HG03039 (cell line): ENCODE measurements around the gene OR8G1.
"Not testable (repeated sequence)": the region's sequence is repeated elsewhere in the genome, so short reads cannot be mapped to it uniquely, and the experiment has no call there.

Experiments
- ATAC-seq: cut with Tn5 transposase; IDR thresholded peaks from one replicate; pipeline ENCODE4 v1.9.1; 2021; ENCODE audit warnings: mild to moderate bottlenecking, moderate library complexity; ENCODE audit not compliant: unreplicated experiment

The OR8G1 gene, protein sequence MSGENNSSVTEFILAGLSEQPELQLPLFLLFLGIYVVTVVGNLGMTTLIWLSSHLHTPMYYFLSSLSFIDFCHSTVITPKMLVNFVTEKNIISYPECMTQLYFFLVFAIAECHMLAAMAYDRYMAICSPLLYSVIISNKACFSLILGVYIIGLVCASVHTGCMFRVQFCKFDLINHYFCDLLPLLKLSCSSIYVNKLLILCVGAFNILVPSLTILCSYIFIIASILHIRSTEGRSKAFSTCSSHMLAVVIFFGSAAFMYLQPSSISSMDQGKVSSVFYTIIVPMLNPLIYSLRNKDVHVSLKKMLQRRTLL

DNA sequence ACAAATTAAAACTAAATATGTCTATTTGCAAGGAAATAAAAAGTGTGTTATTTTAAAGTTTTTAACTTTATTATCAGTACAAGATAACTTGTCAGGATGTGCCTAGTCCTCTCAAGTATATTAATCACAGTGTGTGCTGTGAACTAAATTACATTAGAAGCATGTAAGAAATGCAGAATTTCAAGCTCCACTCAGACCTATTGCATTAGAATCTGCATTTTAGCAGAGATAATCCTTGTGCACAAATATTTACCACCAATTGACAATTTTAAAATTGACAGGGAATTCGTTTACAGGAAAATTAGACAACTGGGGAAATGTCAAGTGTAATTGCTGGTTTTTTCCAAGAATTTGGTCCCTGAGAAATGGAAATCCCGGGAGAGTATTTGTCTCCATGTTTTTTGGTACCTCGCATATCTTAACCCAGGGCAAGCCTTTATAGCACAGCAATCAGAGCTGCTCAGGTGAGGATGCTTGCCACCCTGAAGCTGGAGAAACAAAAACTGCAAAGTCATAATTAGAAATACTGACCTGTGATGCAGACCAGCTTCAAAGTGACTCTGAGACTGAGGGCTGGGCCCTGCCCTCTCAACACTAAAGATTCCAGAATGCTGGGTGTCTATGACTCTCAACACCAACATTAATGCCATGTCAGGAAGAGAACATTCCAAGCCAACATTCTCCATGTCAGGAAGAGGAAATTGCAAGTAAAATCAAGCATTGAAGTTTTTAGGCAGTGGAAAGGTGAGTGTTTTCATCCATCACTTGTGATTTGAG lies at the start of gene OR8G1:
Gene OR8G1 (plus strand): TSS at position 475 of the 777 bp plus-strand sequence. CDS start 8,581 bp downstream, outside the sequence.
- ATAC-seq, result no peak

GRCh38 chr11:124193221-124194010 lies 47.5 kb upstream of the OR8G1 start:
- no peak for ATAC-seq

GRCh38 chr11:124194293-124195188 lies 46.4 kb upstream of the OR8G1 start:
- no peak for ATAC-seq

GRCh38 chr11:124195189-124195734 lies 45.6 kb upstream of the OR8G1 start:
- ATAC-seq, result peak; percentile 82

DNA sequence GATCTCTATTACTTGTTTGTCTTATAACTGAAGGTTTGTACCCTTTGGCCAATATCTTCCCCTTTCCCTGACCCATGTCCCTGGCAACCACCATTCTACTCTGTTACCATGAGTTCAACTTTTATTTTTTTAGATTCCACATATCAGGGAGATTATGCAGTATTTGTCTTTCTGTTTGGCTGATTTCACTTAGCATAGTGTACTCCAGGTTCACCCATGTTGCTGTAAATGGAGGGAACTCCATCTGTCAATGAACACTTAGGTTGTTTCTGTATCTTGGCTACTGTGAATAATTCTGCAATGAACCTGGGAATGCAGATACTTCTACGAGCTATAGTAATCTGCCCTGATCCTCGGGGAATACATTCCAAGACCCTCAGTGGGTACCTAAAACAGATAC lies 42.9 kb upstream of the OR8G1 start:
- ATAC-seq, result no peak

GRCh38 chr11:124198897-124199296 lies 42.0 kb upstream of the OR8G1 start:
- no peak for ATAC-seq

DNA sequence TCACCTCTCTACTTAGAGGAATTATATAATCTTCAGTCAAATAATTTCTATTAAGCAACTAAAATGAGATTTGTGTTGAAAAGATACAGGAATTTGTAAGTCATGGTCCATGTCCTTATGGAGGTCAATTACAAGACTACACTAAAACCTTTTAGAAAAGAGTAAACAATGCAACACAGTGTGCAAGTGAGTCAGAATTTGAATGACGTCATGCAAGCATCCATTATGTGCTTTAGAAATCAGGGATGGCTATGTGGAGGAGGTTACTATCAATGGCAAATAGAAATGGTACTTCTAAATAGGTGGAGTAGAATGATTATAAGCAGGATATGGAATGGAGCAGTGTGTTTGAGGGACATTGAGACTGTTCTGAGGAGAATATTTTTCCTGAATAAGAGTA lies 41.2 kb upstream of the OR8G1 start:
- no peak for ATAC-seq

DNA sequence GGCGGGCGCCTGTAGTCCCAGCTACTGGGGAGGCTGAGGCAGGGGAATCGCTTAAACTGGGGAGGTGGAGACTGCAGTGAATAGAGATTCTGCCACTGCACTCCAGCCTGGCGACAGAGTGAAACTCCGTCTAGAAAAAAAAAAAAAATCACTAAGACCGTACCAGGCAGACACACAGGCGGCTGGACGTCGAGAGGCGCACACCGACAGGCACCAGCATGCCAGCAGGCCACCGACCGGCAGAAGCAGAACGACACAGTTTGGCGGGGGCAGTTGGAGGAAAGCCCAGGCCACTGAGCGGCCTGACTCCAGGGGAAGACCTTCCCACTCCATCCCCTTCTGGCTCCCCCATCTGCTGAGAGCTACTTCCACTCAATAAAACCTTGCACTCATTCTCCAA lies 40.2 kb upstream of the OR8G1 start:
- no peak for ATAC-seq

GRCh38 chr11:124202951-124203350 lies 37.9 kb upstream of the OR8G1 start:
- no peak for ATAC-seq

DNA sequence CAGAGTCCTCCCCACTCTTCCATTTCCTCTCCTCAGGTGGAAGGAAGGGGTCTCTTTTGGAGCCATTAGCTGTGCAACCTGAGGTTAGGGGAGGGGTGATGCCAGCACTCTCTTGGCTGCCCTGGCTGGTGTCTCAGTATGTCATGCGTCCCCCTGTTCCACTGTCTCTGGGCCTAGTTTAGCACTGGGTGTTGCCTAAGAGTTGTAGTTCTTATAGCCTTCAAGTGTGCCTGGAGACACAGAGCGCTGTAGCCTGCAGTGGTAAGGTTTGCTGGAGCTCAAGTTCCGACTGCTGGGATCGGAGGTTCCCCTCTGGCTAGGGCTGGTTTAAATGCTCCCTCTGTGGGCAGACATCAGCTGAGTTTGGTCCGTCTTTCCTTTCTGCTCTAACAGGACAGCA lies 36.9 kb upstream of the OR8G1 start:
- ATAC-seq, result no peak

- no peak for ATAC-seq
Observed at GRCh38 chr11:124207102-124207792, 33.6 kb upstream of the OR8G1 start.

- ATAC-seq, result no peak
Observed at GRCh38 chr11:124209824-124210357, 31.0 kb upstream of the OR8G1 start.

- ATAC-seq, result no peak
Observed at GRCh38 chr11:124210421-124210820, 30.5 kb upstream of the OR8G1 start.

DNA sequence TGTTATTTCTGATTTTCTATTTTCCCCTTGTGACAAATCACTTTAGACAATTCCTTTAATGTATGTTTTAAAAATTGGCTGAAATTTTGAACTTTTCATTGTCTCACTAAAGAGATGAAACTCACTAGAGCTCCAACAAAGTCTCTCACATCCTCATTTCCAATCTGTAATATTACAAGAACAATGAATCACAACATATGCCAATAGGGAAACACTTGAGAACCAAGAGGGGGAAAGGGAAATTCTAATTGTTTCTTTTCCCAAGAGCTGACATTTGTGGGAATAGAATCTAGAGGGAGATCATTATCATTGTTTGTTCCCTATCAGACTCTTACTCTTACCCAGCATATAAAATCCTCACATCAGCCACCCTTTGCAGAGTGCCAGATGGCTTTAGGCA lies 29.6 kb upstream of the OR8G1 start:
- ATAC-seq, result no peak

DNA sequence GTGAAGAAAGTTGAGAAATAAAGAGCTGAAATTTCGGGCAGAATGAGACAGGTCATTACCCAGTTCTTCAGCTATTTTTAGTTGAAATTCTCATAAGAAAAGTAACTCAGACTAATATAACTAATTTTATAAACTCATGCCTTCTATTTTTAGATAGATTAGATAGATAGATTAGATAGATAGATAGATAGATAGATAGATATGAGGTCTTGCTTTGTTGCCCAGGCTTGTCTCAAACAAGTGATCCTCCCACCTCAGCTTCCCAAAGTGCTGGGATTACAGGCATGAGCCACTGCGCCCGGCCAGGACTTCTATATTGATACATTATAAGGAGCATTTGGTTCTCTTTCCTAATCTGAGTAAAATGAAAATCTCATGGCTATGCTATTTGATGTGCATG lies 26.9 kb upstream of the OR8G1 start:
- ATAC-seq, result no peak

DNA sequence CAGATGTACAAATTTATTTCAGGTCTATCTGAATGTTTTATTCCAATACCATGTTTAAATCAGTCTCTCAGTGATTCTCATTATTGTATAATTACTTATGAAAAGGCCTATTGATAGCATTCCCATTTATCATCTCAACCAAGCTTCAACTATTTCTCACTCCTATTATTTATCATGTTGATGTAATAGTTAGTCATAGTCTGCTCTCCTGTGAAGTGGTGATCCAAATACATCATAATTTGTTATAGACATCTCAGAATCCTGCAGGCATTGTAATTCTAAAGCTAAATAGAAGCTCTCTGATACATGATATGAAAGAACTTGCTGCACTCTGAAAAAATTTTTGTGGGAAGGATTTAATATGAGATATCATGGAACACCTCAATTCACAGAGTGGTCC lies 21.8 kb upstream of the OR8G1 start:
- no peak for ATAC-seq

DNA sequence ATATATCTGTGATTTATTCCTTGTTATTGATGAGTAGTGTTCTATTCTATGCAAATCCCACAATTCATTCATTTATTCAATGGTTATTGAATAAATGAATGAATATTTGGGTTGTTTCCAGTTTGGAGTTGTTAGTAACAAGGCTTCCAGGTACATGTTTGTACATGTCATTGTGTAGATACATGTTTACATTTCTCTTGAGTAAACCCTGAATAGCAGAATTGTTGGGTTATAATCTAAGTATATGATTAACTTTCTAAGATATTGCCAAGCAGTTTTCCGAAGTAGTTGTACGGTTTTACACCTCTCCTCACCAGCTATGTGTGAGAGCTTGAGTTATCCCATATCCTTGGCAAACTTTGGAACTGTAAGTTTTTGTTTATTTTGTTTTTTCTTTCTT lies 18.5 kb upstream of the OR8G1 start:
- ATAC-seq, result no peak

DNA sequence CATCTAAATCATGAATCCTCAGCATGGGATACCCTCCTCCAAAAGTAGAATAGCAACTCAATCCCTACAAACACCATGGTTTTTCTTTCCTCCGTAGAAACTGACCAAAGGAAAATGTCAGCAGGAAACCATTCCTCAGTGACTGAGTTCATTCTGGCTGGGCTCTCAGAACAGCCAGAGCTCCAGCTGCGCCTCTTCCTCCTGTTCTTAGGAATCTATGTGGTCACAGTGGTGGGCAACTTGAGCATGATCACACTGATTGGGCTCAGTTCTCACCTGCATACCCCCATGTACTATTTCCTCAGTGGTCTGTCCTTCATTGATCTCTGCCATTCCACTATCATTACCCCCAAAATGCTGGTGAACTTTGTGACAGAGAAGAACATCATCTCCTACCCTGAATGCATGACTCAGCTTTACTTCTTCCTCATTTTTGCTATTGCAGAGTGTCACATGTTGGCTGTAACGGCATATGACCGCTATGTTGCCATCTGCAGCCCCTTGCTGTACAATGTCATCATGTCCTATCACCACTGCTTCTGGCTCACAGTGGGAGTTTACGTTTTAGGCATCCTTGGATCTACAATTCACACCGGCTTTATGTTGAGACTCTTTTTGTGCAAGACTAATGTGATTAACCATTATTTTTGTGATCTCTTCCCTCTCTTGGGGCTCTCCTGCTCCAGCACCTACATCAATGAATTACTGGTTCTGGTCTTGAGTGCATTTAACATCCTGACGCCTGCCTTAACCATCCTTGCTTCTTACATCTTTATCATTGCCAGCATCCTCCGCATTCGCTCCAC lies 16.1 kb upstream of the OR8G1 start:
- not testable (repeated sequence) for ATAC-seq

DNA sequence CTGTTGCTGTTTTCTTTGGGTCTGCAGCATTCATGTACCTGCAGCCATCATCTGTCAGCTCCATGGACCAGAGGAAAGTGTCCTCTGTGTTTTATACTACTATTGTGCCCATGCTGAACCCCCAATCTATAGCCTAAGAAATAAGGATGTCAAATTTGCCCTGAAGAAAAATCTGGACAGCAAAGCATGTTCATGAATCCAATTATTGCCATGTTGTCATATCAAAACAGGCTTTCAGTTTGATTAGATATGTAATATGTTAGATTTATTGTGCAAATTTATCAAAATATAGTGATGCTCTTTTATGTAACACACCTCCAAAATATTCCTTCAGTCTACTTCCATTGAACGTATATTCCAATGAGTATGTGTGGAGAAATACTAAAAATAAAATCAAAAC lies 15.4 kb upstream of the OR8G1 start:
- ATAC-seq, result no peak
